Stomach (tissue), 9 donors: Measurements from ENCODE around the gene ISL2. TPM values are rescaled to one million over a fixed set of nuclear protein-coding genes. Genes with fewer than 3 reads are reported as not detected.

Experiments used
- DNase-seq, 2 donors: peaks; one replicate each; pipeline versions ENCODE4 v3.0.0 to v3.0.0-alpha.2; 2013 to 2019
- H3K27ac ChIP-seq, 5 donors: fragments of 200-600 bp in 4 of 5; sonication (generic) in 4 of 5; one replicate each; pipeline ENCODE4 v1.5.1; 2013 to 2019; ENCODE audit warnings: mild to moderate bottlenecking in 1 of 5, moderate library complexity in 1 of 5
- H3K27me3 ChIP-seq, 3 donors: fragments of 200-600 bp; sonication (generic); one replicate each; pipeline ENCODE4 v1.5.1; 2017 to 2019; ENCODE audit warnings: mixed run types in 1 of 3
- H3K36me3 ChIP-seq, 4 donors: fragments of 200-600 bp; sonication (generic); 1 replicate in 3 of 4; 2 replicates in 1 of 4; pipeline ENCODE4 v1.5.1; 2016 to 2019
- H3K4me1 ChIP-seq, 4 donors: fragments of 200-600 bp; sonication (generic); one replicate each; pipeline ENCODE4 v1.5.1; 2016 to 2019
- H3K4me3 ChIP-seq, 4 donors: fragments of 200-600 bp; sonication (generic) in 3 of 4; one replicate each; pipeline ENCODE4 v1.5.1; 2016 to 2019; ENCODE audit warnings: mild to moderate bottlenecking in 1 of 4
- H3K9me3 ChIP-seq, 4 donors: fragments of 200-600 bp; sonication (generic); one replicate each; pipeline ENCODE4 v1.5.1; 2016 to 2019
- CTCF ChIP-seq, 7 experiments: fragments of 450-650 bp in 4 of 7; fragments of 200-600 bp in 3 of 7; sonication (generic) in 3 of 7; IDR thresholded peaks; one replicate each; pipeline ENCODE4 v1.5.1; 2016 to 2019; ENCODE audit warnings: antibody characterized with exemption in 7 of 7, control low read depth in 2 of 7, mild to moderate bottlenecking in 1 of 7
- EP300 ChIP-seq: sonication (generic); formaldehyde crosslinking; IDR thresholded peaks from one replicate; pipeline ENCODE4 v1.6.1; 2017; ENCODE audit warnings: antibody characterized with exemption
- POLR2A ChIP-seq, 4 donors: fragments of 450-650 bp; IDR thresholded peaks; one replicate each; pipeline ENCODE4 v1.6.1; 2016; ENCODE audit warnings: antibody characterized with exemption in 4 of 4, control low read depth in 2 of 4, mild to moderate bottlenecking in 1 of 4, moderate library complexity in 1 of 4
- POLR2AphosphoS5 ChIP-seq, 3 donors: sonication (generic); formaldehyde crosslinking; IDR thresholded peaks; one replicate each; pipeline ENCODE4 v1.6.1; 2016; ENCODE audit warnings: antibody characterized with exemption in 3 of 3
- WGBS, 5 donors: extraction: QIAGEN DNeasy Blood & Tissue Kit in 3 of 5; methylation state at CpG; one replicate each; pipeline versions ENCODE4 v1.1.5 to v1.1.7; 2013 to 2018; 5-methylcytosine and 5-hydroxymethylcytosine counted together
- intact Hi-C: fragments of 100-400 bp; cut with DNase I; formaldehyde crosslinking; loops from one replicate; pipeline ENCODE4 v1.15.1; 2023; ENCODE audit warnings: low total_unique reads
- polyA plus RNA-seq, 3 donors: library from polyadenylated mRNA; stranded (reverse); fragments of 200-250 nt; gene quantifications; one replicate each; pipeline ENCODE4 v1.2.3, GENCODE V29; 2013
- total RNA-seq, 5 donors: library from RNA; depleted of rRNA; stranded (reverse); fragments of >200 nt; gene quantifications; one replicate each; pipeline versions ENCODE4 v1.1.0 to v1.2.3, GENCODE V29; 2014 to 2016
- donor health status: healthy with polysubstance abuse.
- donor health status: Bipolar disorder and iron deficiency.
- donor health status: healthy.

The ISL2 gene
- total and polyA plus RNA-seq, 8 donors = 0.58 to 4.0 (median 2.2) TPM; not detected in 2

DNA sequence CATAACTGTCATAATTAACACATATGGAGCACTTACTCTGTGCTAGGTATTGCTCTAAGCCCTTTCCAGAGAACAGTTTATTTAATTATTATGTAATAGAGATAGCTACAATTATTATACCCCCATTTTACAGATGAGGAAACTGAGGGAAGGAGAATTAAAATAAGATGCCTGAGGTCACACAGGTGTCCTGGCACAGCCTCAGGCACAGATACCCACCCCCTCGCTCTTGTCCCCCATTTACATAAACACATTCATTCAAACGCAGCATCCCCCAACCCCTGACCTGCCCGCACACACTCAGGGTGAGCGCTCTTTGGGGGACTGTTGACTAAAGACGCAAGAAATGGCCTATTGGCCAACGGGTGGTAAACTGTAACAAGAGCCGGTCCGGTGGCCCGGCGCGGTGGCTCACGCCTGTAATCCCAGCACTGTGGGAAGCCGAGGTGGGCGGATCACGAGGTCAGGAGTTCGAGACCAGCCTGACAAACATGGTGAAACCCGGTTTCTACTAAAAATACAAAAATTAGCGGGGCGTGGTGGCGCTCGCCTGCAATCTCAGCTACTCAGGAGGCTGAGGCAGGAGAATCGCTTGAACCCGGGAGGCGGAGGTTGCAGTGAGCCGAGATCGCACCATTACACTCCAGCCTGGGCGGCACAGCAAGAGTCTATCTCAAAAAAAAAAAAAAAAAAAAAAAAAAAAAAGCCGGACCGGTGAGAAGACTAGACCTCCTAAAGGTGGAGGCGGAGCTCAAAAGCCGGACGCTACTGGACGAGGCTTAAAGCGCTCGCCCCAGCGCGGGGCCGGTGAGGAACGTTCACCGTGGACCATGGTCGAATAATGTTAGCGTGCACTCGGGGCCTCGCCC lies 1.9 kb upstream of the ISL2 start:
- 31 to 45% (median 36%) methylated on average over 39 to 44 of the region's 44 CpGs for WGBS, 5 donors

DNA sequence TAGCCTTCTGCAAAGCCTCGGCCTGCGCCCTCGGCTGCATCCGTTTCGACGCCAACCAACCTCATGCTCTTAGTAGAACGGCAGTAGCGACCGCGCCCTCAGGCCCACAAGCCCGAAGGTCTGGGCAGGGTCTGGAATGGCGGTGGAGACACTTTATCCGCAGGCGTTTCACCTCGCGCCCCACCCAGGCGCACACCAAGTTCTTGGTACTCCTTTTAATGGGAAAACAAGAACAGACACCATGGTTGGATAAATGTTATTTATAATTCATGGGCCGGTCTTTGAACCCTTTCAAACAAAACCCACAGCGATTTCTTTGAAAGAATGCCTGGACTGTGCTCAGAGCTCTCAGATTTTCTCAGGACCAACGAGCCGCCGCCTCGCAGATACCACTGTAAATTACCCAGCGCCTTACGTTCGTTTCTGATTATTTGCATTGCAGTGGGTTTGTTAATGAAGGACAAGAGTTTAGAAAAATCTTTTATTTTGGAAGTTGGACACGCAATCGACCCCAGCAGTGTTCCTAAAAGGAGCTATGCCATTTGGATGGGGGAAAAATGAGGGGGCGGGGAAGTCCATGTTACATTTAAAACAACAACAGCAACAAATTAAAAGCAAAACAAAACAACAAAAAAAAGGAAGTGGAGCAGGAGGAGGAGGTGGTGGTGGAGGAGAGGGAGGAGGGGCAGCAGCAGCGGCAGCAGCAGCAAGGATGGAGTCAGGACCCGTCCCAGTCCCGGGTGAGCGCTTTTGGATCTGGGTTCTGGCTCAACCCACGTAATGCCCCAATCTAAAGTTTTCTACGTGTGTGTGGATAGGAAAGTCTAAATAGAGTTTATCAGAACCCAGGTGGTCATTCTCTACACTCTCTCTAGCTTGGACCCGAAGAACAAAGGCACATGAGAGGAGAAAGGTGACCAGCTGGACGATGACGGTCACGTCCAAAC lies 993 bp upstream of the ISL2 start:
- TF ChIP-seq POLR2A (IDR thresholded peaks at IDR 0.05) = no peak
- no peak for TF ChIP-seq EP300
- no peak for TF ChIP-seq CTCF (IDR thresholded peaks at IDR 0.05)
- no peak for TF ChIP-seq POLR2AphosphoS5 (IDR thresholded peaks at IDR 0.05)
- H3K9me3 ChIP-seq = no peaks in the 10 kb centered on the region
- peak overlapping the region; percentile 53 to 80 (median 74) for H3K27ac ChIP-seq
- H3K36me3 ChIP-seq = no peaks in the 10 kb centered on the region
- DNase-seq = peak in 1 of 2 donors; percentile 74
- H3K27me3 ChIP-seq = peaks cover 10 to 79% (median 68%) of the 10 kb centered on the region in 3 donors
- H3K4me1 ChIP-seq = peaks cover 29 to 57% (median 48%) of the 10 kb centered on the region in 4 donors
- 9 to 16% (median 12%) methylated on average over 26 to 39 of the region's 39 CpGs for WGBS, 5 donors
- intact Hi-C loops = loop anchor here (10.0 kb wide), 1 partner anchor 141 kb away; no protein-coding TSS in a partner anchor
- peak overlapping the region; percentile 42 to 63 (median 48) for H3K4me3 ChIP-seq

More for the DNA sequence above, 1.9 kb upstream of the ISL2 start:
- peaks cover 10 to 70% (median 59%) of the 10 kb centered on the region in 3 donors for H3K27me3 ChIP-seq
- H3K4me1 ChIP-seq = peaks cover 19 to 52% (median 41%) of the 10 kb centered on the region in 4 donors
- TF ChIP-seq POLR2AphosphoS5 (IDR thresholded peaks at IDR 0.05) (no peak), EP300 (no peak), CTCF (IDR thresholded peaks at IDR 0.05) (no peak), POLR2A (IDR thresholded peaks at IDR 0.05) (no peak)
- no peak for DNase-seq
- no peaks in the 10 kb centered on the region for H3K9me3 ChIP-seq
- intact Hi-C loops = loop anchor here (10.0 kb wide), 1 partner anchor 140 kb away; no protein-coding TSS in a partner anchor
- peak overlapping the region in 2 of 5 donors; percentile 73 to 74 for H3K27ac ChIP-seq
- H3K36me3 ChIP-seq = no peaks in the 10 kb centered on the region
- H3K4me3 ChIP-seq = peak overlapping the region in 2 of 4 donors; percentile 47 to 63

DNA sequence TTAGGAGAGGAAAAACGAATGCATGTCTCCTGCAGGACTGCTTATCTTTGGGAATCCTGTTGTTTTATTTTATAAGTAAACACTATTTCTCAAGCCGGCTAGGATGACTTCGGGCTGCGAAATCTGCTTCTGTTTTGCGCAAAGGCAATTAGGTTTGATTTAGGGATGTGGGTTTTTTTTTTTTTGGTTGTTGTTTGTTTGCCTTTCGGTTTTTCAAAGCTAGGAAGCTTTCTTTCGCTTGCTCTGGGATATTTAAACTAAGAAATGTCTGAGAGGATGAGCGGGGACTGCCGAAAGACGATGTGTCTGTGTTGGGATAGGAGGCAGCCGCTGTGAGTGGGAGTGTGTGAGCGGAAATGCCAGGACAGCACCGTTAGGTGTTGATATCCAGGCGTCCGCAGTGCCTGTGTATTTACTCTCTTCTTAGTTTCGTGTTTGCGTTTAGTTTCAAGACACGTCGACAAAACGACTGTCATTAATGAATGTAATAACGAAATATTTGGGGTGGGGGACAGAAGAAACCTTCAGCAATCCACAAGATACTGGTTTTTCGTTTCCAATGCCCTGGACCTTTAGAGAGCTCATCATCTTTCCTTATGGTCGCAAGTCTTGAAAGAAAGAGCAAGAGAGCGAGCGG lies 604 bp downstream of the ISL2 start:
- H3K27me3 ChIP-seq = peaks cover 19 to 95% (median 84%) of the 10 kb centered on the region in 3 donors
- H3K27ac ChIP-seq = peak overlapping the region; percentile 62 to 80 (median 74)
- H3K4me1 ChIP-seq = peaks cover 45 to 73% (median 64%) of the 10 kb centered on the region in 4 donors
- intact Hi-C loops = loop anchor here (10.0 kb wide), 1 partner anchor 142 kb away; no protein-coding TSS in a partner anchor
- H3K4me3 ChIP-seq = peak overlapping the region; percentile 42 to 63 (median 48)
- H3K36me3 ChIP-seq = no peaks in the 10 kb centered on the region
- H3K9me3 ChIP-seq = no peaks in the 10 kb centered on the region
- TF ChIP-seq POLR2AphosphoS5 (IDR thresholded peaks at IDR 0.05) (no peak), CTCF (IDR thresholded peaks at IDR 0.05) (no peak), EP300 (no peak), POLR2A (IDR thresholded peaks at IDR 0.05) (no peak)
- 6 to 11% (median 7%) methylated on average over 25 of the region's 25 CpGs for WGBS, 5 donors
- peak in 1 of 2 donors; percentile 62 for DNase-seq
